Upper lobe of left lung (tissue), 4 donors: ENCODE results near the gene ATP11A.

Experiments used
- CTCF ChIP-seq, 6 experiments: fragments of 450-650 bp in 4 of 6; fragments of 200-600 bp in 2 of 6; sonication (generic) in 2 of 6; IDR thresholded peaks; one replicate each; pipeline ENCODE4 v1.5.1; 2016 to 2019; ENCODE audit warnings: antibody characterized with exemption in 6 of 6
- EP300 ChIP-seq, 4 donors: sonication (generic); formaldehyde crosslinking; IDR thresholded peaks; one replicate each; pipeline ENCODE4 v1.5.1; 2017; ENCODE audit warnings: antibody characterized with exemption in 4 of 4, control low read depth in 2 of 4
- POLR2A ChIP-seq, 4 donors: fragments of 450-650 bp; IDR thresholded peaks; one replicate each; pipeline ENCODE4 v1.5.1; 2016 to 2017; ENCODE audit warnings: antibody characterized with exemption in 4 of 4, mild to moderate bottlenecking in 2 of 4
- POLR2AphosphoS5 ChIP-seq, 2 donors: sonication (generic); formaldehyde crosslinking; IDR thresholded peaks; one replicate each; pipeline ENCODE4 v1.5.1; 2017; ENCODE audit warnings: antibody characterized with exemption in 2 of 2

- TF ChIP-seq CTCF (IDR thresholded peaks at IDR 0.05) = no peak
- TF ChIP-seq POLR2A (IDR thresholded peaks at IDR 0.05) = no peak
- TF ChIP-seq POLR2AphosphoS5 (IDR thresholded peaks at IDR 0.05) = no peak
- no peak for TF ChIP-seq EP300 (IDR thresholded peaks at IDR 0.05)
These were observed 130.5 kb downstream of the ATP11A start for GRCh38 chr13:112820318-112820717.
